Astrocyte (in vitro differentiated cells and primary cell): ENCODE data around the gene CRLF1.

Source experiments
- EZH2 ChIP-seq: IDR thresholded peaks from 2 replicates; pipeline ENCODE4 v1.6.1; 2012; ENCODE audit warnings: mild to moderate bottlenecking, low read length, inconsistent platforms; ENCODE audit not compliant: insufficient read depth
- TF ChIP-seq, protein P1 (sequence below): IDR thresholded peaks from 2 replicates; pipeline ENCODE4 v1.5.1; 2011; ENCODE audit warnings: low read depth, mild to moderate bottlenecking, inconsistent platforms, low read length, moderate library complexity; ENCODE audit not compliant: insufficient read depth

- TF ChIP-seq, protein P1, sequence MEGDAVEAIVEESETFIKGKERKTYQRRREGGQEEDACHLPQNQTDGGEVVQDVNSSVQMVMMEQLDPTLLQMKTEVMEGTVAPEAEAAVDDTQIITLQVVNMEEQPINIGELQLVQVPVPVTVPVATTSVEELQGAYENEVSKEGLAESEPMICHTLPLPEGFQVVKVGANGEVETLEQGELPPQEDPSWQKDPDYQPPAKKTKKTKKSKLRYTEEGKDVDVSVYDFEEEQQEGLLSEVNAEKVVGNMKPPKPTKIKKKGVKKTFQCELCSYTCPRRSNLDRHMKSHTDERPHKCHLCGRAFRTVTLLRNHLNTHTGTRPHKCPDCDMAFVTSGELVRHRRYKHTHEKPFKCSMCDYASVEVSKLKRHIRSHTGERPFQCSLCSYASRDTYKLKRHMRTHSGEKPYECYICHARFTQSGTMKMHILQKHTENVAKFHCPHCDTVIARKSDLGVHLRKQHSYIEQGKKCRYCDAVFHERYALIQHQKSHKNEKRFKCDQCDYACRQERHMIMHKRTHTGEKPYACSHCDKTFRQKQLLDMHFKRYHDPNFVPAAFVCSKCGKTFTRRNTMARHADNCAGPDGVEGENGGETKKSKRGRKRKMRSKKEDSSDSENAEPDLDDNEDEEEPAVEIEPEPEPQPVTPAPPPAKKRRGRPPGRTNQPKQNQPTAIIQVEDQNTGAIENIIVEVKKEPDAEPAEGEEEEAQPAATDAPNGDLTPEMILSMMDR = no peak
- no peak for TF ChIP-seq EZH2
Observed at GRCh38 chr19:18654469-18654868, 47.9 kb upstream of the CRLF1 start.
